Measurements from ENCODE around the gene DCDC1. TPM values are rescaled to one million over a fixed set of nuclear protein-coding genes. Genes with fewer than 3 reads are reported as not detected.

Gene DCDC1
- total and polyA plus RNA-seq, 2 donors from 2014 or later = 0.39 to 6.6 TPM

- intact Hi-C loops (cut with DNase I) = no loop called here
- Histone ChIP-seq H3K36me3 (ENCODE audit: control insufficient read depth in 2 of 3, insufficient read depth in 3 of 3, low read length in 3 of 3) (no peaks in the 10 kb centered on the region), H3K9ac (ENCODE audit: low read length in 3 of 3) (no peak overlapping the region), H3K4me3 (ENCODE audit: low read length in 3 of 3) (no peak overlapping the region), H3K9me3 (ENCODE audit: control insufficient read depth in 2 of 3, insufficient read depth in 1 of 3, low read length in 3 of 3) (no peaks in the 10 kb centered on the region), H3K27me3 (ENCODE audit: control insufficient read depth, insufficient read depth, low read length) (no peaks in the 10 kb centered on the region), H3K27ac (ENCODE audit: low read depth in 2 of 2, low read length in 2 of 2) (no peak overlapping the region), H3K4me1 (ENCODE audit: control insufficient read depth in 2 of 3, insufficient read depth in 2 of 3, low read depth in 1 of 3, low read length in 3 of 3) (no peaks in the 10 kb centered on the region)
- TF ChIP-seq CTCF (IDR thresholded peaks at IDR 0.05; ENCODE audit: borderline replicate concordance, extremely low read depth, insufficient read depth) = no peak
- DNase-seq (no peak), FAIRE-seq (no peak)
These were observed 381.7 kb downstream of the DCDC1 start for GRCh38 chr11:30987819-30988218.

- no peak for FAIRE-seq
- Histone ChIP-seq H3K9ac (ENCODE audit: low read length in 3 of 3) (no peak overlapping the region), H3K27me3 (ENCODE audit: control insufficient read depth, insufficient read depth, low read length) (no peaks in the 10 kb centered on the region), H3K4me1 (ENCODE audit: control insufficient read depth in 2 of 3, insufficient read depth in 2 of 3, low read depth in 1 of 3, low read length in 3 of 3) (no peaks in the 10 kb centered on the region), H3K27ac (ENCODE audit: low read depth in 2 of 2, low read length in 2 of 2) (no peak overlapping the region), H3K9me3 (ENCODE audit: control insufficient read depth in 2 of 3, insufficient read depth in 1 of 3, low read length in 3 of 3) (no peaks in the 10 kb centered on the region), H3K4me3 (ENCODE audit: low read length in 3 of 3) (no peak overlapping the region), H3K36me3 (ENCODE audit: control insufficient read depth in 2 of 3, insufficient read depth in 3 of 3, low read length in 3 of 3) (no peaks in the 10 kb centered on the region)
- intact Hi-C loops (cut with DNase I) = no loop called here
- TF ChIP-seq CTCF (IDR thresholded peaks at IDR 0.05; ENCODE audit: borderline replicate concordance, extremely low read depth, insufficient read depth) = no peak
- no peak for DNase-seq
These were observed 384.0 kb downstream of the DCDC1 start for GRCh38 chr11:30985536-30985935.

- intact Hi-C loops (cut with DNase I) = no loop called here
- no peaks in the 10 kb centered on the region for H3K4me1 ChIP-seq (ENCODE audit: control insufficient read depth in 2 of 3, insufficient read depth in 2 of 3, low read depth in 1 of 3, low read length in 3 of 3)
- H3K4me3 ChIP-seq (ENCODE audit: low read length in 3 of 3) = no peak overlapping the region
- no peaks in the 10 kb centered on the region for H3K36me3 ChIP-seq (ENCODE audit: control insufficient read depth in 2 of 3, insufficient read depth in 3 of 3, low read length in 3 of 3)
- TF ChIP-seq CTCF (IDR thresholded peaks at IDR 0.05; ENCODE audit: borderline replicate concordance, extremely low read depth, insufficient read depth) = no peak
- no peak for DNase-seq
- H3K27ac ChIP-seq (ENCODE audit: low read depth in 2 of 2, low read length in 2 of 2) = no peak overlapping the region
- FAIRE-seq = no peak
- H3K27me3 ChIP-seq (ENCODE audit: control insufficient read depth, insufficient read depth, low read length) = no peaks in the 10 kb centered on the region
- no peak overlapping the region for H3K9ac ChIP-seq (ENCODE audit: low read length in 3 of 3)
- H3K9me3 ChIP-seq (ENCODE audit: control insufficient read depth in 2 of 3, insufficient read depth in 1 of 3, low read length in 3 of 3) = no peaks in the 10 kb centered on the region
These were observed 384.7 kb downstream of the DCDC1 start for GRCh38 chr11:30984827-30985226.

- FAIRE-seq = no peak
These were observed 385.1 kb downstream of the DCDC1 start for GRCh38 chr11:30984442-30984816.

More at GRCh38 chr11:30984442-30984816, 385.1 kb downstream of the DCDC1 start:
- Histone ChIP-seq H3K36me3 (ENCODE audit: control insufficient read depth in 2 of 3, insufficient read depth in 3 of 3, low read length in 3 of 3) (no peaks in the 10 kb centered on the region), H3K4me1 (ENCODE audit: control insufficient read depth in 2 of 3, insufficient read depth in 2 of 3, low read depth in 1 of 3, low read length in 3 of 3) (no peaks in the 10 kb centered on the region), H3K9ac (ENCODE audit: low read length in 3 of 3) (no peak overlapping the region), H3K27me3 (ENCODE audit: control insufficient read depth, insufficient read depth, low read length) (no peaks in the 10 kb centered on the region), H3K4me3 (ENCODE audit: low read length in 3 of 3) (no peak overlapping the region), H3K9me3 (ENCODE audit: control insufficient read depth in 2 of 3, insufficient read depth in 1 of 3, low read length in 3 of 3) (no peaks in the 10 kb centered on the region), H3K27ac (ENCODE audit: low read depth in 2 of 2, low read length in 2 of 2) (no peak overlapping the region)
- DNase-seq = no peak
- TF ChIP-seq CTCF (IDR thresholded peaks at IDR 0.05; ENCODE audit: borderline replicate concordance, extremely low read depth, insufficient read depth) = no peak
- intact Hi-C loops (cut with DNase I) = no loop called here

All from kidney (tissue), 14 donors.